Measurements from ENCODE around the gene ARHGEF39. TPM values are rescaled to one million over a fixed set of nuclear protein-coding genes. Genes with fewer than 3 reads are reported as not detected.

ARHGEF39 gene
- total RNA-seq, 2 experiments from 2014 or later = 16.0 to 19.9 TPM

GRCh38 chr9:35687972-35688557 lies 23.1 kb upstream of the ARHGEF39 start:
- H3K27ac Mint-ChIP-seq = no peak overlapping the region
- peaks cover 18% of the 10 kb centered on the region for H3K4me1 Mint-ChIP-seq (ENCODE audit: low read depth)
- no peak for TF ChIP-seq CTCF (IDR thresholded peaks at IDR 0.05)
- no peaks in the 10 kb centered on the region for H3K9me3 Mint-ChIP-seq
- H3K27me3 Mint-ChIP-seq = no peaks in the 10 kb centered on the region
- DNase-seq (no peak), ATAC-seq (no peak)
- H3K36me3 Mint-ChIP-seq (ENCODE audit: low read depth) = no peaks in the 10 kb centered on the region
- CTCF ChIA-PET = interaction anchor here (0.7 to 12.7 kb wide), 6 partner anchors 9 to 78 kb away, joined by 3 to 313 read pairs (median 57); partner anchors contain the start of genes ARHGEF39, CA9, CCDC107 and CREB3
- POLR2A ChIA-PET = interaction anchor here (1.2 to 2.4 kb wide), 5 partner anchors 15 to 79 kb away, joined by 3 to 12 read pairs (median 5); partner anchors contain the start of genes ARHGEF39, CA9, CCDC107 and RMRP
- H3K4me3 Mint-ChIP-seq = no peak overlapping the region
- intact Hi-C loops (cut with micrococcal nuclease) = no loop called here

- DNase-seq = no peak
- no peak for ATAC-seq
- ChIA-PET CTCF (interaction anchor here (0.7 to 12.7 kb wide), 4 partner anchors 10 to 69 kb away, joined by 3 to 313 read pairs (median 138); partner anchors contain the start of genes ARHGEF39, CA9, CCDC107 and CREB3), POLR2A (interaction anchor here (1.3 to 2.4 kb wide), 3 partner anchors 23 to 29 kb away, joined by 3 to 12 read pairs (median 8); partner anchors contain the start of genes ARHGEF39, CCDC107 and RMRP)
- Mint-ChIP-seq H3K4me3 (no peak overlapping the region), H3K27me3 (no peaks in the 10 kb centered on the region), H3K36me3 (ENCODE audit: low read depth) (no peaks in the 10 kb centered on the region), H3K9me3 (no peaks in the 10 kb centered on the region), H3K27ac (no peak overlapping the region), H3K4me1 (ENCODE audit: low read depth) (peaks cover 18% of the 10 kb centered on the region)
- intact Hi-C loops (cut with micrococcal nuclease) = no loop called here
- TF ChIP-seq CTCF (IDR thresholded peaks at IDR 0.05) = no peak
These were observed 22.3 kb upstream of the ARHGEF39 start for GRCh38 chr9:35687306-35687705.

GRCh38 chr9:35686222-35687203 lies 21.5 kb upstream of the ARHGEF39 start:
- no peaks in the 10 kb centered on the region for H3K27me3 Mint-ChIP-seq
- DNase-seq (no peak), ATAC-seq (no peak)
- ChIA-PET CTCF (interaction anchor here (10.8 to 12.7 kb wide), 2 partner anchors 10 to 20 kb away, joined by 106 to 313 read pairs; partner anchors contain the start of genes ARHGEF39, CA9, CCDC107 and RMRP), POLR2A (interaction anchor here (0.9 to 2.0 kb wide), 3 partner anchors 22 to 28 kb away, joined by 3 to 8 read pairs (median 3); partner anchors contain the start of genes ARHGEF39, CCDC107 and RMRP)
- no peak overlapping the region for H3K27ac Mint-ChIP-seq
- no peaks in the 10 kb centered on the region for H3K36me3 Mint-ChIP-seq (ENCODE audit: low read depth)
- H3K9me3 Mint-ChIP-seq = no peaks in the 10 kb centered on the region
- peaks cover 18% of the 10 kb centered on the region for H3K4me1 Mint-ChIP-seq (ENCODE audit: low read depth)
- intact Hi-C loops (cut with micrococcal nuclease) = no loop called here
- H3K4me3 Mint-ChIP-seq = no peak overlapping the region
- no peak for TF ChIP-seq CTCF (IDR thresholded peaks at IDR 0.05)

- DNase-seq (no peak), ATAC-seq (no peak)
- intact Hi-C loops (cut with micrococcal nuclease) = no loop called here
- POLR2A ChIA-PET = no interaction called here
- no peaks in the 10 kb centered on the region for H3K36me3 Mint-ChIP-seq (ENCODE audit: low read depth)
- no peak overlapping the region for H3K27ac Mint-ChIP-seq
- H3K4me3 Mint-ChIP-seq = no peak overlapping the region
- CTCF ChIA-PET = interaction anchor here (10.8 kb wide), 1 partner anchor 11 kb away, joined by 106 read pairs; no protein-coding TSS in a partner anchor
- H3K9me3 Mint-ChIP-seq = no peaks in the 10 kb centered on the region
- no peak for TF ChIP-seq CTCF (IDR thresholded peaks at IDR 0.05)
- H3K4me1 Mint-ChIP-seq (ENCODE audit: low read depth) = peaks cover 18% of the 10 kb centered on the region
- H3K27me3 Mint-ChIP-seq = no peaks in the 10 kb centered on the region
These were observed 20.5 kb upstream of the ARHGEF39 start for GRCh38 chr9:35685506-35685905.

Measured in activated CD8-positive, alpha-beta T cell treated with anti-CD3 and anti-CD28 coated beads for 36 hours (primary cell).